HG02884 (cell line): ENCODE data around the gene RPH3AL.

Source experiments
- ATAC-seq: cut with Tn5 transposase; IDR thresholded peaks from one replicate; pipeline ENCODE4 v1.9.1; 2021; ENCODE audit warnings: mild to moderate bottlenecking, moderate library complexity; ENCODE audit not compliant: unreplicated experiment

RPH3AL gene

DNA sequence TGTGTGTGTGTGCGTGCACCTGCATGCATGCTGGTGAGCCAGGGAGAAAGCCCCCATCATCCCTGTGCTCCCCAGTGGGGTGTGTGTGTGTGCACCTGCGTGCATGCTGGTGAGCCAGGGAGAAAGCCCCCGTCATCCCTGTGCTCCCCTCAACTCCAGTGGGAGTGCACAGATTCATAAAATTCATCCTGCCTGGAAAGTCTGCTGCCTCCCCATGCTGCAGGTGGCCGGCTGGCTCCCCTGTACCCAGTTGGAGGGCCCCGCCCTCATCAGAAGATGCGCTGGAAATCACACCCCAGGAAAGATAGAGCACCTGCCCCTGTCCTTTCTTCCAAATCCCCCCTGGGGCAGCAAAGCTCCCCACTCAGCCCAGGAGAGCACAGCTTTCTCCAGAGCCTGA lies 86.4 kb downstream of the RPH3AL start:
- no peak for ATAC-seq

DNA sequence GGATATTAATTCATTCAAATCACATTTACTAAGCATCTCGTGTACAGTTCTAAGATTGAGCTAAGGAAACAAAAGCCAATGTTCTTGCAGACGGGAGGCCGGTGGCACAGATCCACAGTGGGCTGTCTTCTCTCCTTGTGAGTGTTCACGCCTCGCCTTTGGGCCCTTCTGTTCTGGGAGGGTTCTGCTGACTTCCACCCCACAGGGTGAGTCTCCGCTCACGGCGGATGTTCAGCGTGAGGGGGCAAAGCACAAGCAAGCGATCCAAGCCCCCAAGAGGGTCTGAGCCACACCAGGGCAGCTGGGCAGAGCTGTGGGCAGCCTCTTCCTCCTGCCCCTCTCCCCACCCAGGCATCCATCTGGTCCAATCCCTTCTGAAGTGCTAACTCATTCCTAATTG lies 86.9 kb downstream of the RPH3AL start:
- ATAC-seq = no peak

DNA sequence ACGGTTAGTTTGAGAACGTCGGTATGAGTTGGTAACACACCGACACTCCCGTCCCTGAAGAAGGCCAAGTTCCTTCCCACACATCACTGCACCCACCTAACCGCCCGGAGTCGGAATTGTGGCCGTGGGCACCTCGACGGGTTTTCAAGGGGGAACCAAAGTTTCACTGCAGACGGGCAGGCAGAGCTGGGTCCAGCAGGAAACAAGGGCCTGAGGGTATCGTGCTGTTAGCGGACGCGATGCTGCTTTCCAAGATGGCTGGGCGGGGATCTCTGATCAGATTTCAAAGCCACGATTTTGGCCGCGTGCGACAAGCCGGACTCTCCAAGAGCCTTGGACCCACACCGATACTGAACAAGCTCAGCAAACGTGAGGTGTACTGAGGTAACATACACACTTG lies 88.8 kb downstream of the RPH3AL start:
- no peak for ATAC-seq

DNA sequence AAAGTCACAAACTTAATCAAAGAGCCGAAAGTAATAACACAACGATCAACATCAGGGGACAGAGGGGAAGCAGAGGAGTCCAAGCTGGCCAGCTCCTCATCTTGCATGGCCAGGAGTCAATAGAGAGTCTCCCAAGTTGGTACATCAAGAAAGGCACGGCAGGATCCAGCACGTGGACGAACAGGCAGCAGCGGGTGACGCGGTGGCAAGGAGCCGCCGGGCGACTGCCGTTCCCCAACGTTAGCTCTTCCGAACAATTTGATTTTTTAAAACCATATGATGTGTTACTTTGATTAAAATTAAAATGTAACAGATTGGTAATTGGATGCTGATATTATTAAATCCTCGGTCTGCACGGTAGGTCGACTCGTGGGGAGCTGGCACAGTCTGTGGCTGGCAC lies 89.3 kb downstream of the RPH3AL start:
- no peak for ATAC-seq

DNA sequence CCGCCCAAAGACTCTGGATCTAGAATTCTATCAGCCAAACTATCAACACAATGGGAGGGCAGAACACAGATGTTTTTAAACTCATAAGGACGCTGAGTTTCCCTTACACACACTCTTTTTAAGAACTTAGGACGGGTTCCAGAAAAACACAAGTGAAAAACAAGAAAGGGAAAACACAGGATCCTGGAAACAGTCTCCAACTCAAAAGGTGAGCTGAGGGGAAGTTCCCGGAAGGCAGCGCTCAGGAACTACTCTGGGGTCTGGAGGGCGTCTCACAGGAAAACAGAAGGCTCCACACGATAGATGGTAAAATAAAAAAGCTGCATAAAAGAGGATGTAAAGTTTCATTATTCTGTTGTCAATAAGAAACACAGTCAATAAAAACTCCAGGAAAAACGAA lies 91.0 kb downstream of the RPH3AL start:
- ATAC-seq = no peak

DNA sequence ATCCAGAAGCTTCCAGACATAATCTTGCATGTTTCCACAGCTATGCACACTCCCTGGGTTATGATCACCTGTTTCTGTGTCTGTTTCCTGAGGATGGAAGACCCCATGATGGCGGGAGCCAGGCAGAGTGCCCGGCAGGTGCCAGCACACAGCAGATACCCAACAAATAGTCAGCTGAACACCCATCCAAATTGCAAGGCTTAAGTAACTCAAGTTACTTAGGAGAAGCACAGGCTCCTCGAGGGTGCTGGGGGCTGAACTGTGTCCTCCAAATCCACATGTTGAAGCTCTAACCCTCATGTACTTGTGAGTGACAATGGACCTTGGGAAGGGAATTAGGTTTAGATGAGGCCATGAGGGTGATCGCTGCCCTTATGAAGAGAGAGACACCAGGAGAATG lies 91.7 kb downstream of the RPH3AL start:
- no peak for ATAC-seq

DNA sequence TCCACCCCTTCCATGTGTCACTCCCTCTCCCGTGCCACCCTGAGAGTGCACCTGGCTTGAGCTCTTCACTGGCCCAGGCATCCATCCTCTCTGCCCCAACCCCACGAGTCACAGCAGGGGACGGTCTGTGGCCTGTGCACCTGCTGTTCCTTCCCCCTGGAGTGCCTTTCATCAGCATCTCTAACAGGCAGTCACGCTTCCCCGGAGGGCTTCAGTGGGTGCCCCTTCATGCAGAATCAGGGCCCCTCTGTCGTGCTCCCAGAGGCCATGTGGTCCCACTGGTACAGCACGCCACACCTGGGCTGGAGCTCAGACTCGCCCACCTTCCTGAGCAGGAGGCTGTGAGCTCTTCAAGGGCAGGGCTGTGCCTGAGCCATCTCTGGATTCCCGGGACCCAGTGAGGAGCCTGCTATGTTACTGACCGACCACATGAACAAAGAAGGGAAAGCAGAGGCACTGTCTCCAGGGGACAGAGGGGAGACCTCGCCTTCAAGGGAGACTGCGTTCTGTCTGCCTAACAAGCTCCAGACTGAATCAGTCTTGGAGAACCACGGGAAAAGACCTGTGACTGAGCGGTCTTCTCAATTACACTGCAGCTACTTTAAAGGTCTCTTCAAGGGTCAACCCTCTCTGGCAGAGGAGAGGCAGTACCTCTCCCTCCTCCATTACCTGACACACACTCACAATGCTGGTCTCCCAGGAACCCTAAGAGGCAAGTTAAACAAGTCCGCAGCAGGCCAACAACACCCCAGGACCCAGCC lies 92.4 kb downstream of the RPH3AL start:
- no peak for ATAC-seq

DNA sequence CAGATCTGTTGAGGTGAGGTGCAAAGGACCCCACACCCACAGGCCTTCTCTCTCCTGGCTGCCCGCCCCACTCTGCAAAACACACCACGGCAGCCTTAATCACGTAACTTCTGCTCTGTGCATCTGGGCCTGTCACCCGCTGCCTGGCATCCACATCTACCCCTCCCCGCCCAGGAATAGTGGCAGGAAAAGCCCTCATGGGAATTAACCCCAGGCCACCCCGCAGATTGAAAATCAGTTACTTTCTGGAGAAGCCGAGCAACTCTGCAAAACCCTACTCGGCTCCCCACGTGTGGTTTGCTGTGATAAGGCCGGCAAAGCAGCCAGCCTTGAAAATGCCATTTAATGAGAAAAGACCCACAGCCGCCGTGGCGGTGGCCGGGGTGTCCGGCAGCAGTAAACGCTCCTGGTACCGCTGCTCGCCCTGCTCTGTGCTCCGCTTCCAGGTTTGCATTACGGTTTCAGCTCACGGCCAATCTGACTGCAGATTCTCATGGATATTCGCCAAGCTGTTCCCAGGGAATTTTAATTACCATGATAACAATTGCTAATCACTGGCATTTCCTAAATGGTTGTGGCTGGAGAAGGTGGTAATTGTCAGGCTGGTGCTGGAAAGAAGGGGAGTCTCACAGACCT lies 93.1 kb downstream of the RPH3AL start:
- no peak for ATAC-seq

DNA sequence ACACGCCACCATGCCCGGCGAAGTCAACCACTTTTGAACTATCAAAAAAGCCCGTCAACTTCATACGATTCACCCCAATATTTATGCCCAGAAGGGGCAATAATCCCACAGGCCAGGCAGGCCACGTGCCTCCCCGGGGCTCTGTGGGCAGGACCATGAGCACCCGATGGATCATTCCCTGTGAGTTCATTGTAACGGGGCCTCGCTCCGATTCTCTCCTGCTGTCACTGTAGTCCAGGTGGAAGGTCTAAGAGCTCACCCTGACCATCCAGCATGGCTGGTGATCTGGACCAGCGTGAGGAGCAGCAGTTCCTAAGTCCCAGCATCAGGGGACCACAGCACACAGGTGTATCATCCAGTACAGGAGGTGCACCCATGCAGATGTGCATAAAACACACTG lies 93.7 kb downstream of the RPH3AL start:
- ATAC-seq = no peak

DNA sequence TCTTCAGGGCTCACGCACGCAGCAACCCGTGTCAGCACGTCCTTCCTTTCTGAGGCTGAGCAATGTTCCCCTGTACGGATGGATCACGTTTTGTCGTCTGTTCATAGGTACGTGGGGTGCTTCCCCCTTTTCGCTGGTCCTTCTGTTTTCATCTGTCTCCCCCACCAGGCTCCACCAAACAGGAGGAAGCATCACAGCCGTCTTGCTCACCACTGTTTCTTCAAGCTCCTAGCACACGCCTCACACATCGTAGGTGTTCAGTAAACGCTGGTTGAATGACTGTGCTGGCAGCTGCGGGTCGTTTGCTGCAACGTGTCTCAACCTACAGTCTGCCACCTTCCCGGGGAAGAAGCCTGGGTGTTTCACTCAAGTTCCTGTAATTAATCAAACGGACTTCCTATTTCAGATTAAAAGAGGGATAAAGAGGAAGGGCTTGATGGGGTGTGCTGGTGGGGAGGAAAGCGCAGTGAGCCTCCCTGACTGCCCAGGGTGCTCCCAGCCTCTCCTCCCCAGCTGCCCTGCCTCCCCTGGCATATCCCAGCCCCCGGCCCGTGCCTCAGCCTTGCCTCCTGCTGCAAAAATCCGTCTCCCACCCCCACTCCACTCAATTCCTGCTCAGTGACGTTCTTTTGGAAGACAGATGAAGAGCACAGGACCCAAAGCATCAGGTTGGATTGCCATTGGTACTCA lies 94.4 kb downstream of the RPH3AL start:
- no peak for ATAC-seq

DNA sequence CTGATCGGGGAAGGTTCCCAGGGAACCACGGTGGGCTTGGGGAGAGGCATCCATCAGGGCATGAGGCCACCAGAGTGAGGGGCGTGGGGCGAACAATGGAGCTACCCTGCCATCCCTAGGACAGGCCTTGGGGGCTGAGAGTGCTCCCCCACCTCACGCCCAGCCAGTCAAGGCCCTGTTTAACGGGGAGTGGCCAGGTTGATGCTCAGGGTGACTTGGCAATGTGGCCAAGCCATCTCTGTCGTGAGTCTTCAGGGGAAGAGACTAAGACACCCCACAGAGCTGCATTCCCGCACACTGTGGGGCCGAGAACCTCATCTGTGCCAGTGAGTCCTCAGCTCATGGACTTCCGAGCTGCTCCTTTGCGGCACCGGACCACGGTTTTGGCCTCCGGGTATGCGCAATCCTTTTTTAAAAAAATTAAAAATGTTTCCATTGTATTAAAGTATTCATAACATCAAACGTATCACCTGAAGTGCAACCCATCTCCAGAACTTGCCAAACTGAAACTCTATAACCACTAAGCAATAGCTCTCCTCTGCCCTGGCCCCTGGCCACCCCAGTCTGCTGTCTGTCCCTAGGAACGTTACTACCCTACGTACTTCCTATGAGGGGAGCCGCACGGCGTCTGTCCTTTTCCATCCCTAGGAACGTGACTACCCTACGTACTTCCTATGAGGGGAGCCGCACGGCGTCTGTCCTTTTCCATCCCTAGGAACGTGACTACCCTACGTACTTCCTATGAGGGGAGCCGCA lies 99.3 kb downstream of the RPH3AL start:
- no peak for ATAC-seq

DNA sequence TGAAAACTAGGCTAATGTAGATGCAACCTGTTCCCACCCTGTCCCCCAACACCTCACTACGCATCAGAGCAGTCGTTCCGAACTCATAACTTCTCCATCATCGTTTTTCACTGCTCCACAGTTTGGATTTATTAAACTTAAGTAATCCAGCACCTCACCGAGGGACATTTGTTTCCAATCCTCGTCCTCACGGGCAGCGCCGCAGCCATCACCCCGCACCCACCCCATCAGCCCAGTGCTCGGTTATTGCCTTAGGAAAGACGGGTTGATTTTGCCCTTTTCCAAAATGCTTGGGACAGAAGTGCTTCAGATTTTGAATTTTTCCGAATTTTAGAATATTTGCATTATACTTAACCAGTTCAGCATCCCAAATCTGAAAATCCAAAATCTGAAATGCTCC lies 100.2 kb downstream of the RPH3AL start:
- no peak for ATAC-seq

DNA sequence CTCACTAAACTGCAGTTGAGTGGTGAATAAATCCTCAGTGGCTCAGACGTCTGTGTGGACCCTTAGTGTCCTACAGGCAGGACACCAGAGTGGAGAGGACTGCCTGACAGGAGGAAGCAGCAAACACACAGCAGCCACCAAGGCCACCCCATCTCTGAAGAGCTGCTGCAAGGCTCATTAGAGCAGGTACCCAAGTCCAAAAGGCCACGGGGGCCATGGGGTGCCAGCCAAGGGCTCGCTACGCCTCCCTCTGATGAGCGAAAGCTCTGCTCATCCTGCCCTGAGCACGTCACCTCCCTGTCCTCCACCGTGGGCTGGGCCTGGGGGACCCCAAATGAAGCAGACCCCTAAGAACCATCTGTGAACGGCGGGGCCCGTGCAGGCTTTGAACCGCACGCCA lies 101.1 kb downstream of the RPH3AL start:
- ATAC-seq = no peak

DNA sequence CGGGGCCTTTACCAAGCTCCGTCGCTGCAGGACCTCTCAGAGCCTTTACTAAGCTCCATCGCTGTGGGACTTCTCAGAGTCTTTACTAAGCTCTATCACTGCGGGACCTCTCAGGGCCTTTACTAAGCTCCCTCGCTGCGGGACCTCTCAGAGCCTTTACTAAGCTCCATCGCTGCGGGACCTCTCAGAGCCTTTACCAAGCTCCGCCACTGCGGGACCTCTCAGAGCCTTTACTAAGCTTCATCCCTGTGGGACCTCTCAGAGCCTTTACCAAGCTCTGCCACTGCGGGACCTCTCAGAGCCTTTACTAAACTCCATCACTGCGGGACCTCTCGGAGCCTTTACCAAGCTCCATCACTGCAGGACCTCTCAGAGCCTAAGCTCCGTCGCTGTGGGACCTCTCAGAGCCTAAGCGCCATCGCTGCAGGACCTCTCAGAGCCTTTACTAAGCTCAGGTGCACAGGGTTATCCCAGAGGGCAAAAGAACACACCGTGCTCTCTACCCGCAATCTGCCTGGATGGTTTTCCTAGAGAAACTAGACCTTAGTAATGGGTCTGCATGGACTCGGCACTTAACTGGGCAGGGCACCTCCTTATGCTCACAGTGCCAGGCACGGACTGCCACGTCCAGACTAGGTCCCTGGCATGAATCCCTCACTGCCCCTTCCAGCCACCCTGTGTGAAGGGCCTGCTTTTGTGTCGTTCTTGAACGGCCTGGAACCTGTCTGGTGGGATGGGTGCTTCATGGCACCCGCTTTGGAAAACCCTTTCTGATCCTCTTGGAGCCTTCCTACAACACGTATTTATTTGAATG lies 101.9 kb downstream of the RPH3AL start:
- no peak for ATAC-seq

DNA sequence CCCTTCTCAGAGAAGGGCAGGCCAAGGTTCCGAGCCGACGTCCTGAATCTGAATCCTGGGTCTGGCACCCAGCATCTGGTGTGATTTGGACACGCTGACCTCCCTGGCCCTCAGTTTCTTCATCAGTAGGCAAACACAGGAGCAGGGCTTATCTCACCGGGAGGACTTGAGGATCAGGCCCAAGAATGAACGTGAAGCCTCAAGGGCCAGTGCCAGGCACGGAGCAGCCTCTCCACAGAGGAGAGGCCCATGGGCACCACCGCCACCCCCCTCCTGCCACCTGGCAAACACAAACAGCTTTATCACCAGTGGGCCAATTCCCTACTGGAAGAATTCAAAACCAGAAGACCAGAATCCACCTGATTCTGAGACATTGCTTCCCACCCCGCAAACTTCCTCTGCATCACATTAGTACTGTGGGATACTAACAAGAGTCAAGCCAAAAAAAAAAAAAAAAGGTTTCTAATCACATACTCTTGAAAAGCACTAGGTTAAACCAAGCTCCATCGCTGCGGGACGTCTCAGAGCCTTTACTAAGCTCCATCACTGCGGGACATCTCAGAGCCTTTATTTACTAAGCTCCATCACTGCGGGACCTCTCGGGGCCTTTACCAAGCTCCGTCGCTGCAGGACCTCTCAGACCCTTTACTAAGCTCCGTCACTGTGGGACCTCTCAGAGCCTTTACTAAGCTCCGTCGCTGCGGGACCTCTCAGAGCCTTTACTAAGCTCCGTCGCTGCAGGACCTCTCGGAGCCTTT lies 103.2 kb downstream of the RPH3AL start:
- ATAC-seq = no peak

DNA sequence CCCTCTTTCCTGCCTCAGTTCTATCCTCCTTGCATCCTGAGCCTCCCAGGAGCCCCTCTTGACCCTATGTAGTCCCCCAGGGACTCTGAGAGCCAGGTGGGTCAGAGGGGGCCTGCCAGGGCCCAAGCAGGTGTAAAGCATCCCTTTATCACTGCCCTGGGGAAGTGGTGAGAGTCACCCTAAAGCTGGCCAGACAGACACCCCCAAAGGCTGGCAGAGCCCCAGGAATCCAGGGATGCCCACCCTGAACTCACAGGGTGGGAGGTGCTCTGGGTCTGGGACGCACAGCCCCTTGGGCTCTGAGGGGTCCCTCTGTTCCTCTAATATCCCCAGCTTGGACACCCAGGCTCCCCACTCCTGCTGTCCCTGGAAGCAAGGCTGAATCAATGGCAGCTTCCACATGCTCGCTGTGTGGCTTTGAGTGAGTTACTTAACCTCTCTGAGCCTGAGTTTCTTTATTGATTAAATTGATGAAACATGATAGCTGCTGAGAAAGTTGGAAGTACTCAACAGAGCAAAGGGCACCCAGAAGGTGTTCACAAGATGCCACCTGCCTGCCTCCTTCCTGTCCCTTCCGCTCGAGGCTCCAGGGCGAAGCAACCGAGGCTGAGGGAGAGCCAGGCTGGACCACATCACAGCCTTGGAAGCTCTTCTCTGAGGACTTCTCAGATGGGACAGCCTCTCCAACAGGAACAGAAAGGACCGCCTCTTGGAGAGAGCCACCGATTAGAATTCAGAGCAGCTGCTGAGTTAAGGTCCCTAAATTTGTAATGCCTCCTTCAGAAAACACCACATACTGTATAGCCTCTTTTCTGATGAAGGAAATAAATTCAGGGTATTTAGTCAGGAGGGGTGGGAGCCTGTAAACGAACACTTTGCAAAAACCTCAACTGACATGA lies 104.0 kb downstream of the RPH3AL start:
- ATAC-seq = no peak

DNA sequence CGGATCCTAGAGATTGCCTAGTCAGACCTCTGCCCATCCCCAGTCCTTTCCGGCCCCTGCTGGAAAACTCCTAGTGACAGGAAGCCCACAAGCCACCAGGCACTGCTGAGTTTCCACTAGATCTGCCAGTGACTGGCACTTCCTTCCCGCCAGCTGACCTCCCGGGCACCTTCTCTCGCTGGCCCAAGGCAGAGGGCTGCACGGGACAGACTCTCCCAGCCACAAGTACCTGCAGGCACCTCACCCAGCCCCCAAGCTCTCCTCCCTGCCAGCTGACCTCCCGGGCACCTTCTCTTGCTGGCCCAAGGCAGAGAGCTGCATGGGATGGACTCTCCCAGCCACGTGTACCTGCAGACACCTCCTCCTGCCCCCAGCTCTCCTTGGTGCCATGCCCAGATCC lies 104.8 kb downstream of the RPH3AL start:
- no peak for ATAC-seq

DNA sequence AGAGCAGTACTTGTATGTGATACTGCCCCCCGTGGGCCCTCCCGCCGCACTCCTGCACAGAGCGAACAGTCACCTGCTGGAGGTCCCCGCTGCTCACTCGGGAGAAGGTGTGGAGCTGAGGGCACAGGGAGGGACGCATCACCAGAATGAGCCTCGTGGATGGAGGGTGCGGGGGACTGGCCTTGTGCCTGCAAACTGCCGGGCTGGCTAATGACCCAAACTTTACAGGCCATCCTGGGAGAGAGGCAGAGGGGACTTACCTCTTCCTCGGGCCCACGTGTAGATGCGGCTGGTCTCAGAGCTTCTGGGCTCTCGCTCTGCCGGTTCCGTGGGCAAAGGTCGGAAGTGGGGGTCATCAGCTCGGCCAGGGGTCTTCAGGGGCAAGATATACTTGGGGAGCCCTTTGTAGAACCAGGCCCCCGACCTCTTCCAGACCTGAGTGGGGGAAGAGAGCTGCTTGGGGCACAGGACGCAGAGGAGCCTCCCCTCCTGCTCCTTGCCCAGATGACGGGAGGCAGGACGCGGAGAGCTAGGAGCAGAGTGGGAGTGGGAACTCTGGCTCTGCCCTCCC lies 105.7 kb downstream of the RPH3AL start:
- ATAC-seq = no peak

DNA sequence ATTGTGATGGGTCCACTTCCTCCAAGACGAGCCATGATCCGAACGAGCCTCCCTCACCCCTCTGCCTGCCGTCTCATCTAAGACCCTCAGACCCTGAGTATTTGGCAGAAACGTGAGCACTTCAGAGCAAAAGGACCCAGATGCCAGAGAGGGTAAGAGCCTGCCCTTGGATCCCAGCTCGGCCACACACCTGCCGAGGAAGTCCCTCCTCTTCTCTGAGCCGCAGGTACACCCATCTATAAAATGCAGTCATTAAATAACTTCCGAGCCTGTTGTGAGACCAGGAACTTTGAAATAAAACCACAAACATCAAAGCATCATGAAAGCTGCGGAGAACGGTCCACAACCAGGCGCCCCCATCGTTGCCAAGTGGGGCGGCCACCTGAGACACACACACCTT lies 106.4 kb downstream of the RPH3AL start:
- no peak for ATAC-seq
